Activated naive CD4-positive, alpha-beta T cell treated with anti-CD3 and anti-CD28 coated beads, Interleukin-2, amount 50 U/mL, for 24 hours (primary cell): ENCODE data around the gene RDH5.

Source experiments
- H3K27ac Mint-ChIP-seq: one replicate; pipeline ENCODE4 v1.8.0; 2021; ENCODE audit warnings: mild to moderate bottlenecking, mixed read lengths
- H3K27me3 Mint-ChIP-seq: one replicate; pipeline ENCODE4 v1.8.0; 2021; ENCODE audit warnings: mixed read lengths
- H3K36me3 Mint-ChIP-seq: one replicate; pipeline ENCODE4 v1.8.0; 2021; ENCODE audit warnings: mixed read lengths
- H3K4me1 Mint-ChIP-seq: one replicate; pipeline ENCODE4 v1.8.0; 2021; ENCODE audit warnings: mixed read lengths
- H3K4me3 Mint-ChIP-seq: one replicate; pipeline ENCODE4 v1.8.0; 2021; ENCODE audit warnings: mild to moderate bottlenecking, mixed read lengths
- H3K9me3 Mint-ChIP-seq: one replicate; pipeline ENCODE4 v1.8.0; 2021; ENCODE audit warnings: mixed read lengths

RDH5 gene

GRCh38 chr12:55703901-55704761, 16.1 kb upstream of the RDH5 start:
- Mint-ChIP-seq H3K4me1 (peaks cover 19% of the 10 kb centered on the region), H3K36me3 (no peaks in the 10 kb centered on the region), H3K4me3 (no peak overlapping the region), H3K9me3 (no peaks in the 10 kb centered on the region), H3K27ac (no peak overlapping the region), H3K27me3 (peaks cover 12% of the 10 kb centered on the region)

DNA sequence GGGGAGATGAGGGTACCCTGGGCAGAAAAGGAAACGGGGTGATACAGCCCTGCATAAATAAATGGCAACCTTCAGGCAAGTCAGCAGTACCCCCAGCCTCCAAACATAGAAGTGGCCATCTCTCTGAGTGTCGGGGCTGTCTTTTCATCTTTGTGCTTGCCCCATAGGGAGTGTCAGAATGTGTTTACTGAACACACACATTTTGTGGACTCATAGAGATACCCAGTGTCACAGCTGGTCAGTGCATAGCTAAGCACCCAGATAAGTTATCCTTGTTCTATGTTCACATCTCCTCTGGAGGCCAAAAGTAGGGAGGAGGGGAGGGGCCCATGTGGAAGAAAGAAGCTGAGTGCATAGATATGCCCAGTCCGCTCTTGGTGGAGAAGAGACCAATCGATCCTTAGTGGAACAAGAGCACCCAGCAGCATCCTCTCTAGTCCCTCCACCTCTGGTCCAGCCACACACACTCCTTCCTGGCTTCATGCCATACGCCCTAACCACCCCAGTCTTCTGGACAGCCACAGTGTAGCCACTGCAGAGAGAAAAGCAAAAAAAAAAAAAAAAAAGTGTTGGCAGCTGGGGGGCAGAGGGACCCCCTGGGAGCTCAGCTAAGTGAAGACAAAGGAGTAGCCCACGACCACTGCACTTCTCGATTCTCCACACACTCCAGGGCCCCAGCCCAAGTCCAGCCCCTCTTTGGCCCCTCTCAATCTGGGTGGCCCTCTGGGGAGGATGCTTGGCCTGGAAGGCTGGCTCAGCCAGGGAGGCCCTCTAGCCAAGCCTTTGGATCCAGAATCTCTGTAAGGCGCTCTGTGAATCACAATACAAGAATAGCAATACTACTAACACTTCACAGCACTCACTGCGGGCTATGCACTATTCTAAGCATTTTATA, 15.1 kb upstream of the RDH5 start:
- Mint-ChIP-seq H3K4me1 (peaks cover 21% of the 10 kb centered on the region), H3K4me3 (no peak overlapping the region), H3K27ac (no peak overlapping the region), H3K9me3 (no peaks in the 10 kb centered on the region), H3K36me3 (no peaks in the 10 kb centered on the region), H3K27me3 (peaks cover 12% of the 10 kb centered on the region)

GRCh38 chr12:55705782-55706402, 14.3 kb upstream of the RDH5 start:
- Mint-ChIP-seq H3K27ac (no peak overlapping the region), H3K4me1 (peaks cover 21% of the 10 kb centered on the region), H3K9me3 (no peaks in the 10 kb centered on the region), H3K27me3 (peaks cover 12% of the 10 kb centered on the region), H3K36me3 (no peaks in the 10 kb centered on the region), H3K4me3 (no peak overlapping the region)

DNA sequence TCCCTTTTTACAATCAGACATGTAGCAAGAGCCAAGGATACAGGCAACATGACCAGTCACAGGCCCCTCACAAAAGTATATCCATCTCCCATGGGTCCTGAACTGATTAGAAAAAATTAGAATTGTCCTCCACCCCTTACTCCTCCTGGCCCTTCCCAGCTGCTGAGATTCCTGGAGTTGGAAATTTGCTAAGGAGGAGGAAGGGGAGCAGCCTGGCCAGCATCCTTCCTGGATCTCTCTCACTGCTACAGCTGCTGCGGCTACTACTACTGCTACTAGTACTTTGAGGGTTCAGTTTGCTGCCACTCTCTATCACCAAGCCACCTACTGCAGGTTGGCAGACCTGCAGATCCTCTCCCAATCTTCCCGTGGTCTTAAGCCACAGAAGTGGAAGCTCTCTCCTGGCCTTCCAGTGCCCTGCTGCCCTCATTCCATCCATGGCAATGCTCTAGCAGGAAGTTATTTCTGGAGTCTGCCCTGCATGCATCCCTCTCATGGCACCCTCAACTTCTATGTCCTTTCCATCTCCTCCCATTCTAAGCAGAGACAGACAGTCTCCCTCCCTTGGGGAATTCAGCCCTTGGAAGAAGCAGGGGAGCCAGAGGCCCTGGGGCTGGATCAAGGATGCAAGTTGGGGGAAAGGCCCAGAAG, 13.5 kb upstream of the RDH5 start:
- Mint-ChIP-seq H3K27ac (no peak overlapping the region), H3K36me3 (no peaks in the 10 kb centered on the region), H3K27me3 (peaks cover 12% of the 10 kb centered on the region), H3K4me1 (peaks cover 21% of the 10 kb centered on the region), H3K9me3 (no peaks in the 10 kb centered on the region), H3K4me3 (peak overlapping the region; percentile 81)

GRCh38 chr12:55707219-55707671, 12.9 kb upstream of the RDH5 start:
- Mint-ChIP-seq H3K4me1 (peaks cover 21% of the 10 kb centered on the region), H3K36me3 (no peaks in the 10 kb centered on the region), H3K27me3 (peaks cover 12% of the 10 kb centered on the region), H3K4me3 (peak overlapping the region; percentile 81), H3K9me3 (no peaks in the 10 kb centered on the region), H3K27ac (no peak overlapping the region)

DNA sequence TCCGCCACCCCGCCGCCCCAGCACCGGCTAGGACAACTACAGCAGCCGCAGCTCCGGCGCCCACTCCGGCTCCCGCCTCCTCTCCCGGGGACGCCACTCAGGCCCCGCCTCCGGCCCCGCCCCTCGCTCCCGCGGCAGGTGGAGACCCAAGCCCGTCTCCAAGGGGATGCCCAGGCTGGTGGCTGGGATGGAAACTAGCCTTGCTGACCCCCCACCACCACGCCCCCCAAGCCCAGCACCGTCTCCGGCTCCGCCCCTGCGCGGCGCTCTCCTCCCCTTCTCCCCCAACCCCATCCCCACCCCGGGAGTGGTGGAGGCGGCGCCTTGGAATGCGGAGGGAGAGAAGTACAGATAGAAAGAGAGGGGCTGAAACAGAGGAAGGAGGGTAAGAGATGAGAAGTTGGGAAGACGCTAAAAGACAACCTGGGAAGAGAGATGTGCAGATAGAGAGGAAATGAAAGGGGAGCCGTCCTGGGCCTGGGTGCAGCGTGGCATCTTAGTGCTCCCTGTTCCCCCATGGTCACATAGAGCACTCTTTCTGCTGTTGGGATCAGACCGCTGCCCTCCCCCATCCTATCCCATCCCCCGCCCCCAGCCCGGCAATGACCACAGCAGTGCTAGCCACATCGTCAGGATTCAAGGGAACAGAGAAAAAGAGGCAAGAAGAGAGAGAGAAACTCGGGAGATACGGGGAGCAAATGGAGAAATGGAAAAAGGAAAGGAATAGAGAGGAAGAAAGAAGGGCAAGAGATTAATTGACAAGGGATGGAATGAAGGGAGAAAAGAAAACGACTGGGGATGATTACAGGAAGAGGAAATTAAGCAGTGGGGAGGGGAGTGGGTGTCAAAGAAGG, 12.1 kb upstream of the RDH5 start, which contains the start of gene ITGA7:
Gene ITGA7 (minus strand): TSS at position 64 of the 854 bp plus-strand sequence. CDS start 222 bp downstream, outside the sequence.
- H3K9me3 Mint-ChIP-seq = no peaks in the 10 kb centered on the region
- H3K36me3 Mint-ChIP-seq = no peaks in the 10 kb centered on the region
- peaks cover 21% of the 10 kb centered on the region for H3K4me1 Mint-ChIP-seq
- H3K4me3 Mint-ChIP-seq = peak within 1 kb of the TSS; percentile 81
- H3K27me3 Mint-ChIP-seq = peaks cover 12% of the 10 kb centered on the region
- H3K27ac Mint-ChIP-seq = peak within 1 kb of the TSS; percentile 77

DNA sequence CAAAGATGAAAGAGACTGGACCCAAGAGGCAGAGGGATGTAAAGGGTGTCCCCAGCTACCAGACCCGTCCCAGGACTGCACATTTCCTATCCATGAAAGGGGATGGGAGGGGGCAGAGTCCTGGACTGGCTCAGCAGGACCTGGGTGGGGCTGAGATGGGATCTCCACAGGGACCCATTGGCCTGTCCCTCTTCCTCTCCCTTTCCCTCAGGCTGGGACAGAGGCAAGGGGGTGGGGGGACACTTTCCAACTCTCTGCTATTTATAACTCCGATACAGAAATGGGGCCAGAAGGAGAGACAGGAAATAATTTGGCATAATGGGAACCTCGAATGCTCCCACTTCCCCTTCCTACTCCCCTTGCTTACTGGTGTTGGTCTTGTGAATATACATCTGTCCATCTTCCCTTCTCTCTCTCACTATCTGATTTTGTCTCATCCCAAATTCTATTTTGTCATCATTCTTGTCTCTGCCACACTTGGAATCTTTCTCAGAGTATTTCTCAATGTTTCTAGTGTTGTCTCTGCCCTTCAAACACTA, 11.4 kb upstream of the RDH5 start:
- Mint-ChIP-seq H3K4me1 (peaks cover 21% of the 10 kb centered on the region), H3K9me3 (no peaks in the 10 kb centered on the region), H3K36me3 (no peaks in the 10 kb centered on the region), H3K27me3 (peaks cover 12% of the 10 kb centered on the region), H3K27ac (peak overlapping the region; percentile 77), H3K4me3 (peak overlapping the region; percentile 81)

- Mint-ChIP-seq H3K27me3 (peaks cover 9% of the 10 kb centered on the region), H3K9me3 (no peaks in the 10 kb centered on the region), H3K36me3 (no peaks in the 10 kb centered on the region), H3K27ac (no peak overlapping the region), H3K4me3 (no peak overlapping the region), H3K4me1 (peaks cover 32% of the 10 kb centered on the region)
Measured at GRCh38 chr12:55711786-55712553, 8.2 kb upstream of the RDH5 start.

- H3K36me3 Mint-ChIP-seq = no peaks in the 10 kb centered on the region
- H3K4me1 Mint-ChIP-seq = peaks cover 37% of the 10 kb centered on the region
- H3K27me3 Mint-ChIP-seq = peaks cover 7% of the 10 kb centered on the region
- no peak overlapping the region for H3K4me3 Mint-ChIP-seq
- no peak overlapping the region for H3K27ac Mint-ChIP-seq
- no peaks in the 10 kb centered on the region for H3K9me3 Mint-ChIP-seq
Measured at GRCh38 chr12:55712700-55713415, 7.3 kb upstream of the RDH5 start.

DNA sequence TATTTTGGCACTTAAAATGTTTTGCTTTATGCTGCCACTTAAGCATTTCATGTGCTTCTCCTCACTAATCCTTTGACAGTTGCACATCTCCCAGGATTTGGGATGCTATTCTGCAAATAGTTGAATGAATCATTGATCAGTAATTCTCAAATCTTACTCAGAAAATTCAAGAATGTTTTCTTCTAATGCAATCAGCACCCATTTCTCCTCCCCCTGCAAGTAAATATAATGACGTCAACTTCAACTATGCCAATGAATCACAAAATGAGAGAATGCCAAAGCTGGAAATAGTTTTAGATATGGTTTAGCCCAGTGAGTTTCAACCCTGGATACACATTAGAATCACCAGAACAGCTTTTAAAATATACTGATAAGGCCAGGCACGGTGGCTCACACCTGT, 6.5 kb upstream of the RDH5 start:
- no peak overlapping the region for H3K4me3 Mint-ChIP-seq
- no peaks in the 10 kb centered on the region for H3K9me3 Mint-ChIP-seq
- no peaks in the 10 kb centered on the region for H3K36me3 Mint-ChIP-seq
- H3K27me3 Mint-ChIP-seq = peaks cover 3% of the 10 kb centered on the region
- peaks cover 37% of the 10 kb centered on the region for H3K4me1 Mint-ChIP-seq
- H3K27ac Mint-ChIP-seq = no peak overlapping the region

DNA sequence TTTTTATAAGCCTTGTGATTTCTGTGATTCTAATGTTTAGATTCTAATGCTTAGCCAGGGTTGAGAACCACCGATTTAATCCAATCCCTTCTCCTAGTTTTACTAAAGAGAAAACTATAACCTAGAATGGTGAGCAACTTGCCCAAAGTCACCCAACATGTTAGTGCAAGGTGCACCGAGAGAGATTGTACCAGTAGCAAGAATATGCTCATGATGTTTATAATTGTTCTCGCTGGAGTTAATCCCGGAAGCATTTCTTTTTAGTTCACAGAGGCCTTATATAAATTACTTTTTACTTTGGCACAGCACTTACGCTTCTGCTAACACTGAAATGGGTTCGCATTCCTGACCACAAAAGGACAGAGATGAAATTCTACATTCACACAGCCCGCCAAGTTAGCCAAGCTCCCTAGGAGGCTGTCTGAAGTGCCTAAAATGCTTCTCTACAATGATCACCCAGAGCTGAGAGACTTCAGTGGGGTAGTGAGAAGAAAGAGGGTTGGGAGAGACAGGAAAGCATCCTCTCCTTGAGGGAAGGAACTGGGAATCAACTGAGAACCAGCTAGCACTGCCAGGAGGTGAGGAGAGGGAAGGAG, 4.9 kb upstream of the RDH5 start:
- Mint-ChIP-seq H3K9me3 (no peaks in the 10 kb centered on the region), H3K36me3 (no peaks in the 10 kb centered on the region), H3K4me1 (peaks cover 31% of the 10 kb centered on the region), H3K4me3 (peak overlapping the region; percentile 92), H3K27me3 (no peaks in the 10 kb centered on the region), H3K27ac (peak overlapping the region; percentile 100)

DNA sequence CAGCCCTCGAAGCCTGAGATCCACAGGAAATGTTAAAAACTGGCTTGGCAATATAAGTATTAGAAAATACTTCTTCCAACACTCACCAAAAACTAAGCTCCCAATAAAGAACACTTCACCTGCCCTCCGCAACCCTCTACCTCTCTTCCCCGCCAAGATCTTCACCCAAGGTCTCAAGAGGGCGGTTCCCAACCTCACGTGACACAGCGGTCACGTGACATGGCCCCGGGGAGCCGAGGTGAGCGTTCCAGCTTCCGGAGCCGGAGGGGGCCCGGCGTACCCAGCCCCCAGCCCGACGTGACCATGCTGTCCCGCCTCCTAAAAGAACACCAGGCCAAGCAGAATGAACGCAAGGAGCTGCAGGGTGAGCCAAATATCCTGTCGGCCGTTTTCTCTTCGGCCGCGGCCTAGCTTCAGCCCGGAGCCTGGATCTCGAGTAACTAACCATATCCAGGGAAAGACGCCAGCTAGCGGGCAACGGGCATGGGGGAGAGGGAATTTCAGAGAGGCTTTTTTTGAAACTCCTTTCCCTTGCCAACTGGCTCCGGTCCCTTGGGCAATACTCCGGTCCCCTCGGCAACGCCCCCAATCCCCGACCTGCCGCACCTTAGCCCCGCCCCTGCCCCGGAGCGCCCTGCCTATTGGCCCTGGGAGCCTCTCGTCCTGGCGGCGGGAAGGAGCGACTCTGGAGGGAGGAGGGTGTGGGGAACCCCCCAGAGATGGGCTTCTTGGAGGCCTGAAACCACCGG, 4.2 kb upstream of the RDH5 start, which contains the start of gene BLOC1S1:
Gene BLOC1S1 (plus strand): TSS at position 214 of the 749 bp plus-strand sequence. CDS start 6 bp downstream, at position 220.
- Mint-ChIP-seq H3K4me1 (peaks cover 31% of the 10 kb centered on the region), H3K9me3 (no peaks in the 10 kb centered on the region), H3K4me3 (peak within 1 kb of the TSS; percentile 92), H3K27ac (peak within 1 kb of the TSS; percentile 100), H3K27me3 (no peaks in the 10 kb centered on the region), H3K36me3 (no peaks in the 10 kb centered on the region)
